Cardiac septum (tissue), 1 donor: ENCODE measurements around the gene BCAS3. TPM values are rescaled to one million over a fixed set of nuclear protein-coding genes. Genes with fewer than 3 reads are reported as not detected.

Experiments
- DNase-seq: peaks from one replicate; pipeline ENCODE4 v3.0.0-alpha.2; 2020; ENCODE audit warnings: low spot score
- intact Hi-C: fragments of 100-400 bp; cut with DNase I; formaldehyde crosslinking; loops from one replicate; pipeline ENCODE4 v1.14.0; 2022
- total RNA-seq: library from RNA; stranded (reverse); fragmentation: NEBNext Ultra II Directional; extraction: Animal tissue kit (Norgen Biotek cat#: 25700); gene quantifications from one replicate; pipeline ENCODE4 v1.2.1, GENCODE V29; 2021
- donor health status: DM: no; HTN: no; CAD: no.

The BCAS3 gene
- total RNA-seq, 1 donor from 2014 or later: 14.8 TPM

DNA sequence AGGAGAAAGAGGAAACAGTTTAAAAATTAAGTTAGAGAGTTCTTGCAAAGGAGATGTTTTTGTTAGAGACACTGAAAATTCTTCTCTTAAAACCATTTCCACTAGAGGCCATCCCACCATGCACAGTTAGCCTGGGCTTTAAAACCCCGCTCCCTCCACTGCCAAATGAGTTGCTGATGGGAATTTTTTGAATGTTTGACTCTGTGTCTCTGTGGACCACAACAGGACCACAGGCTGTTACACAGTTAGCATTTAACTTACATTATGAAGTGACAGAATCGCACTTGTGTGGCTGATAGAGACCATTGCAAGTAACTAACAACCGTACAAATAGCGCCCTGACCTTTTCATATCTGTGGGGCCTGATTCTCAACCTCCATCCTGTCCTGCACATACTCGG is 647.3 kb downstream of the BCAS3 start:
- intact Hi-C loops: no loop called here

DNA sequence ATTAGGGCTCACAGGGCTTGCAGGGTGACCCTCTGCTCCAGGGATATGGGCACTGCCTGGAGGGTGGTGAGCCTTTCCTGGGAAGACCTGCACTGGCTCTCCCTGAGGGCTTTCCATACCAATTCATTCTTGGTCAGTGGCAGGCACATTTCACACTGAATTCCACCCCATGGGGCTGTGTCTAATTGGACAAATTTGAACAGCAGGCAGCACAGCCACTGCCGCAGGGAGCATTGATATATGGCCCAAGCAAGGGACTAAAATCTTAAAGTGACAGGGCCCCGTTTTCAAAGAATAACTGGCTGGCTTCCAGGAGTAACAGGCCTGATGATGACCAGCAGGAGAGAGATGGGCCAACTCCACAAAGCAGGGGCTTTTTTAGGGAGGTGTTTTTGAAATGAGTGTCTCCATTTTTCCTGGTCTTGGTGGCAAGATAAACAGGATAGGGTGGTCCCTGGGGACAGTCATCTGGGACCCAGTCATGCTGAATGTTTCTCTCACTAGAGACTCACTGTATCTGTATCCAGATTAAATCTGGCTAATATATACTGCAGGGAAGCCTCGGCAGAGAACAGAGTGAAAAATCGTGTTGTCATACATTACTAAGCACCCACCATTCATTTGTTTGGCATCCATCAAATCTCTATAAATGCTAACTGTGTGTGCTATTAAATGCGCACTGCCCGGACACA is 647.9 kb downstream of the BCAS3 start:
- DNase-seq: no peak
- intact Hi-C loops: no loop called here

More for the DNA sequence above, 647.3 kb downstream of the BCAS3 start:
- DNase-seq: no peak

DNA sequence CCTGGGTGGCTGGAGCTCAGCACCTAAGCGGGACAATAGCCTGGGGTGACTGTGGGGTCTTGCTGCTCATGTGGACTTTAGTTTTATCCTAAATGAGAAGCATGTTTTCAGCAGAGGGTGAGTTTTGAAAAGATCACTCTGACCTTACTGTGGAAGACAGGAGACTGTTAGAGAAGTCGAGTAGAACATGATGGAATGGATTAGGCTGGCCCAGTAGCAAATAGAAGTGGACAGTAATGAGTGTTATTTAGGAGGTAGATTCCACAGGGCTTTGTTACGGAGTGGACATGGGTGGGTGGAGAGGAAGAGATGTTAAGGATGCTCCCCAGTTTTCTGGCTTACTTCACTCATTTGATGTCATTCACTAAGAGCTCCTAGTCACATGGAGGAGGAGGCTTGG is 648.7 kb downstream of the BCAS3 start:
- intact Hi-C loops: no loop called here
- DNase-seq: no peak

DNA sequence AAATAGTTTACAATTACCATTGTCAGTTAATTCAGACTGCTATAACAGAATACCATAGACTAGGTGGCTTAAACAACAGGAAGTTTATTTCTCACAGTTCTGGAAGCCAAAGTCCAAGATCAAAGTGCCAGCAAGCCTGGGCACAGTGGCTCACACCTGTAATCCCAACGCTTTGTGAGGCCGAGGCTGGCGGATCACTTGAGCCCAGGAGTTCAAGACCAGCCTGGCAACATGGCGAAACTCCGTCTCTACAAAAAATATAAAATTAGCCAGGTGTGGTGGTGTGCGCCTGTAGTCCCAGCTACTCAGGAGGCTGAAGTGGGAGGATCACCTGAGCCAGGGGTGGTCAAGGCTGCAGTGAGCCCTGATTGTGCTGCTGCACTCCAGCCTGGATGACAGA is 650.7 kb downstream of the BCAS3 start:
- DNase-seq: no peak
- intact Hi-C loops: no loop called here

DNA sequence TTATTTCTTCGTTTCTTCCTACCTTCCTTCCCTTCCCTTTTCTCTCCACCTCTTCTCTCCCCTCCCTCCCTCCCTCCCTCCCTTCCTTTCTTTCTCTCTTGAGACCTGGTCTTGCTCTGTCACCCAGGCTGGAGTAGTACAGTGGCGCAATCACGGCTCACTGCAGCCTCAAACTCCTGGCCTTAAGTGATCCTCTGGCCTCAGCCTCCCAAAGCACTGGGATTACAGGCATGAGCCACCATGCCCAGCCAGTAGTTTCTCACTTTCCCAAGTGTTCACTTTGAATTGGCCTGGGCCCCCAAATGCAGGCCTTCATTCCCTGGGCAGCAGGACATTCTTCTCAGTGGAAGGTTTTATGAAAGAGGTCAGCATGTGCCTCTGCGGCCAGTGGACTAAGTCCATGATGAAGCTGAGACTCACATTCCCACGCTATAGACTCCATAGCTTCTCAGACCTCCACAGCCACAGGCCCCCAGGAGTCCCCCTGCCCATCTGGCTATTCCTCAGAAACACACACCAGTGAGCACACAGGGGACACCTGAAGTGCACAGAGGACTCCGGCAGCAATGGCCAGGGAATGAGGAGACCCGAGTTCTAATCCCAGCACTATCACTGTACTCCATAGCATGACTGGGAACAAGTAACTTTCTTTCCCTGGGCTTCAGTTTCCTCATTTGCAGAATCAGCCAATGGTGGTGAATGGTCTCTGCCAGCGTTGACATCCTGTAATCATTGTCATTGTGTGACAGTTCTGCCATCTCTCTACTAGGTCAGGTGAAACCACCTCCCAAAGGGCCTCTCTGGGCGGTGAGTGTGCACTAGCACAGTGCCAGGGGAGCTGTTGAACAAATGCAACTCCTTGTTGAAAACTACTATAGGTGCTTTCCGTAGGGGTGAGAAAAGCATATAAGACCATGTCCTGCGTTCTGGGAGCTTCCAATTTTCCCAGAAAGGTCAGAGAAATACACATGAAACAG is 652.8 kb downstream of the BCAS3 start:
- no peak for DNase-seq
- intact Hi-C loops: no loop called here

DNA sequence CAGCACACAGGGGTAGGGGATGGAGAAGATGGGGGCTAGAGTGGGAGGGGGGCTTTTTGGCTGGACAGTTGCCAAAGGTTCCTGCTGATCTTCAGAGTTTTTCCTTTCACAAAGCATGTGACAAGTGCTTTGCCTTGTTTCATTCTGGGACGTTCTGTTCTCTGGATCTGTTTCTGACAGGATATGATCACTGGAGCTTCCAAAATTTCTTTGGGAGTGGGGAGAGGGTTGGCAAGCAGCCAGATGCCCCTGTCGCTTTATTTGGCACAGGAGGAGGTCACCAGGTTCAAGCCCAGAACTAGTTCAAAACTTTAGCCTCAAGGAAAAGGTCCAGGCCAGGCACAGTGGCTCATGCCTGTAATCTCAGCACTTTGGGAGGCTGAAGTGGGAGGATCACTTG is 653.5 kb downstream of the BCAS3 start:
- no peak for DNase-seq
- intact Hi-C loops: no loop called here

DNA sequence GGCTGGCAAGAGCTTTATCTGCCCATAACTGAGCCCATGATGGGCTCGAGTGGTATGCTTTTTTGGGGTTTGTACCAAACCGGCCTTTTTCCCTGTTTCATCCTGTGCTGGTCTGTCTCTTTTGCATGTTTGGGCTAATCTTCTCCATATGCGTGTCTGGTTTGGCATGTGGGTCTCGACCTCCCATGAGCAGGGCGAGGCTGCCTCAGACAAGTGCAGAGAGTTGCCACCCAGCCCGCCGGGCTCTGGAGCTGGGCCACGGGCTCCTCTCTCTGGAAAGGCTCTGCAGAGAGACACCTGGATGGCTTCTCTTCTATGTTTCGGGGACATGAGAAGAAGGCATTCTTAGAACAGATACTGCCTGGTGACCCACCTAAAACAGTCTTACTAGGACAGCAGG is 654.2 kb downstream of the BCAS3 start:
- intact Hi-C loops: no loop called here
- DNase-seq: no peak

DNA sequence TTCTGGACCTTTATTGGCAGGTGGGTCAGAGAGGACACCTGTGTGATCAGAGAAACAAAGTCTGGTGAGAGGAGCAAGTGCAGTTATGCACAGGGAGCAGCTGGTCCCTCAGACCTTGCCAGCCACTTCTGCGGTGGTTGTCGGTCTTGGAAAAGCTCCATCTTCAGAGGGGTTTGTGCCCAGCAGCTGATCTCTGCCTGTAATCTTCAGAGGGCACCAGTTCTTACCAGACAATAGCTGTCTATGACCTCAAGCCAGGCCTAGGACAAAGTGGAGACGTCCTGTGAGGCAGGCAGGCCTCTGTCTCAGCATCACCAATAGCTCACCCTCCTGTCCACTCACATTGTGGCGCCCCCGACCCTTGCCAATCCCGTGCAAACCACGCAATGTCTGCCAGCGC is 655.5 kb downstream of the BCAS3 start:
- DNase-seq: no peak
- intact Hi-C loops: no loop called here

DNA sequence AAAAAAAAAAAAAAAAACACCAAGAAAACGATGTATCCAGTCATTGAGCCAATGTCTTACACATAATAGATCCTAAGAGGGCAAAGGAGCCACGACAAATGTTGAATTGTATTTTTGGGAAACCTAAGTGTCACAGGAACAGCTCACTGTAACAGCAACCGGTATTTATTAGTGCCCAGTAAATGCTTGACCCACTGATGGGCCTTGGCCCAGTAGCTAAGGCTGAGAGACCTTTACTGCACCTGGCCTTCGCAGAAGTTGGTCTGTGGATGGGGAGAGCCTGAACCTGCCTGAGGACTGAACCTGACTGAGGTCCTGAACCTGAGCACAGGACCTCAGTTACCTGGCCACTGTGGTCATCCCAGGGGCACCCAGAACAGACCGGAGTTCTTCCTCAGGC is 657.0 kb downstream of the BCAS3 start:
- intact Hi-C loops: no loop called here
- DNase-seq: no peak

DNA sequence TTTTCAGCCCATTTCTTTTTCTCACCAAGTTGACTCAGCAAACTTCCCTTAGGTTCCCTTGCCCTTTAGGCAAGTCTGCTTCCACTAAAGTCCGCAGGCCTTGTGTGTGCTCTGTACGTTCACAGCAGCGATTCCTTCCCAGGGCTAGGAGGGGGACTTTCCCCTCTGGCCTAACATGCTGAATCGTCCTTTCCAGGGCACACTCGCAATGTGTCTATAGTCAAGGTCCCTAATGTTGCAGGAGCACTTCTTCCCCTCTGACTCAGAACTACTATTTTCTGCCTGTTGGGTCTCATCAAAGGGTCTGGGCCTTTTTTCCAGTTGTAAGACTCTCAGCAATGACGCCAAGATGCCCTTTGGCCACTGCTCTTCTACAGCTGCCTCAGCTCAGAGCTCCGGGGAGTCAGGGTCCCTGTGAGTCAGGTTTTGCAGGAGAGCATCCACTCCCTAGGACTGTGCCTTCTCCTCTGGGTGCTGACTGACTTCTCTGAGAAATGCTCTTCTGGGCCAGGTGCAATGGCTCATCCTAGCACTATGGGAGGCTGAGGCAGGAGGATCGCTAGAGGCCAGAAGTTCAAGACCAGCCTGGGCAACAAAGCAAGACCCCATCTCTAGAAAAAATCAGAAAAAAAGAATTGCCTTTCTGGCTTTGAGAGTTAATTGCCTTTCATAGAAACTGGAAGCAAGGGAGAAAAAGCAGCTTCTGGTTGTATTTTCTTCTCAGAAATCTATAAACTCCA is 657.6 kb downstream of the BCAS3 start:
- DNase-seq: no peak
- intact Hi-C loops: no loop called here

DNA sequence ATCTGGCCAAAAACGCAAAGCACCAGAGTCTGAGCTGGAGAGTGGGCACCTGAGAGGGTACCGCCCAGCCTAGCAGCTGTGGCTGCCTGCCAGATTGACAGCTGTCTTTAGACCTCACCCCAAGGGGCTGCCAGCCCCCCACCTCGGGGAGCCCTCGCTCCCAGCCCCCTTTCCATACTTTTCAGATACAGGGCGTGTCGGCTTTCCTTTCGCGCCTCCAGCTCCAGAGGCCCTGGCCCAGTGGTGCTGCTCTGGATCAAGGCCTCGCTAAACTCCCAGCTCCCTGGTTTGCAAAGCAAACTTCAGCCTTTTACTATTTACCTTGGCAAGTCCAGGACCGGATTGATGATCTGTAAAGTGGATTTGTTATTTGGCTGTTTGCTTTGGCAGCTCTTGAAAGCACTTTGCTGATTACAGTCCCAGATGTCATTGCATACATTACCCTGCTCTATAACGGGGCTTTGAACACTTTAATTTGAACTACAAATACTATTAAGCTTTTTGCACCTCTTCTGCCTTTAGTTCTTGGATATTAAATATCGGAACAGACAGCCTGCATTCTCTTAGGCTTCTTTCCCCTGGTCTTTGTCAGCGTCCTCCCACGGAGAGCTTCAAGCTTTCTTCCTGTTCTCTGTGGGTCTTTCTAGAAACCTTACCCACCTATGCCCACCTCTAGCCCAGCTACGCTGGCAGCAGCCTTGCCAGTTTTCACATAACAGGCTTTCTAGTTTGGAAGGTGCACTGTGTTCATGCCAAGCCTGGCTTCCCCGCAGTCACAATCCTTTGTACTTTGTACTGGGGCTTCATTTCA is 658.4 kb downstream of the BCAS3 start:
- intact Hi-C loops: no loop called here
- no peak for DNase-seq

DNA sequence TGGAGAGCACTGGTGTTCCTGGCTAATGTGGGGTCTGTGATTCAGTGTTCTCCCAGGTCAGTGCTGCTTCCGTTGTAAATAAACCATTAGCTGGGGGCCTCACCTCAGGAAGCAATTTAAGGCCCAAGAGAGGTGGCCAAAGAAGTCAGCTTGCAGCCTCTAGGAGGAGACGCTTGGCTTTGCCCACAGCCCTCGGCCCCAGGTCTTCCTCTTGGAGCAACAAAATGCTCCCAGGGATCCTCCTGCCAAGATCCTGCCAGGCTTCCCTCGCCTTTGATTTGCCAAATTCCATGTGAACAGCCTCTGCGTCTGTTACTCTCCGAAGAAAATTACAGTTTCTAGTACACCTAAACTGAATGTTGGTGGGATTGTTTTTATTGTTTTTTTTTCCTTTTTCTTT is 659.6 kb downstream of the BCAS3 start:
- no peak for DNase-seq
- intact Hi-C loops: no loop called here

DNA sequence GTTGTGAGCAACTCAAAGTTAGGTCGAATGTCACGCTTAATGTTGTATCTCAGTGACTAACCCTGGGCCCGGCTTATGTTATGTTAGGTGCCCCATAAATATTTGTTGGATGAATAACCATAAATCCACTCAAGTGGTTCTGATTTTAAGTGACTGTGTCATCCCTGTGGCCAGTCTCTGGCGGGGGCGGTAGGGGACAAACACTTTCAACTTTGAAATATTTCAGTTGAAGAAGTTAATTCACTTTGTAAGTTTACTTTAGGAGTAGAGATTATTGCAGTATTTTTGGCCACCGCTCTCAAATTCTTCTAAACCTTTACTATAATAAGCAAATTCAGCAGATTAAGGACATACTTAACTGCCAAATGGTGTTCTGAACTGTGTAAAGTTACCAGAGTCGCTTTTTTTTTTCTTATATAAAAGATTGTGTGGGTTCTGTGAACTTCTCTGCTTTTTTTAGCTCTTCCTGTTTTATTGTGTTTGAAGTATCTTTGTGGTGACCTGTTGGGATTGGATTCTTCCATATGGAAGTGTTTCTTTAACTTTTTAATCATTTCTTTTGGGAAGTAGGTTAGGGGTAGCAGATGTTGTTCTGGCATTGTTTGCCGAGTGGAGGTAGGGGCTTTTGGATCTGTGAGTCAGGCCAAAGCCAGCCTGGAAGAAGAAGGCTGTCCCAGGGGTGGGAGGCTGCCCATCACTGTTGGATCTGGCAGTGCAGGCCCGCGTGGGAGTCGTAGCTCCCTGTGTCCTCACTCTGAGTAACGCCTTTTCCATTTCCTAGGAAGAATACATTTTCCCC is 660.5 kb downstream of the BCAS3 start:
- intact Hi-C loops: no loop called here
- no peak for DNase-seq

DNA sequence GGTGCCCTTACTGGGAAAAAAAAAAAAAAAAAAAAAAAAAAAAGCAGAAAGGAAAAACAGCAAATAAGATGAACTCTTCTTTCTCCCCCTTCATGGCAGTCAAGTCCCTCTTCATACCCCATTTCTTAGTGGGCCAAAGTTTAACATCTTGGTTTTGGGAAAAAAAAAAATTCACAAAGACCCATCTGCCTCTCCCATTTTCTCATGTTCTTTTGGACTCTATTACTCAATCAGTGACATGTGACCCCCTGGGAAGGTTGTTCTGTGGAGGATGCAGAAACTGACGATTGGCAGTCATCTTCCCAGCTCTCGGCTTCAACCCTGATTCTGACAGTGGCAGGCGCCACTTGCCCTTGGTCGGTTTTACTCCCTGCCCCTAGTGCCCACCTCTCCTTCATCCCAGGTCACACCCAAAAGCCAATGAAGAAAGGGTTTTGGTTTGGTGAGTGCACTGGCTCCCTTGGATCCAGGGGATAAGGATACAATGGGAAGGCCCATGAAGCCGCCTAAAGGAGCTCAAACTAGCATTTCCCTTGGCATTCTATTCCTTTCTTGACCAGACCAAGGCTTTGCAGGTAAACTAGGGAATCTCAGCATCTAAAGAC is 661.3 kb downstream of the BCAS3 start:
- intact Hi-C loops: no loop called here
- no peak for DNase-seq

DNA sequence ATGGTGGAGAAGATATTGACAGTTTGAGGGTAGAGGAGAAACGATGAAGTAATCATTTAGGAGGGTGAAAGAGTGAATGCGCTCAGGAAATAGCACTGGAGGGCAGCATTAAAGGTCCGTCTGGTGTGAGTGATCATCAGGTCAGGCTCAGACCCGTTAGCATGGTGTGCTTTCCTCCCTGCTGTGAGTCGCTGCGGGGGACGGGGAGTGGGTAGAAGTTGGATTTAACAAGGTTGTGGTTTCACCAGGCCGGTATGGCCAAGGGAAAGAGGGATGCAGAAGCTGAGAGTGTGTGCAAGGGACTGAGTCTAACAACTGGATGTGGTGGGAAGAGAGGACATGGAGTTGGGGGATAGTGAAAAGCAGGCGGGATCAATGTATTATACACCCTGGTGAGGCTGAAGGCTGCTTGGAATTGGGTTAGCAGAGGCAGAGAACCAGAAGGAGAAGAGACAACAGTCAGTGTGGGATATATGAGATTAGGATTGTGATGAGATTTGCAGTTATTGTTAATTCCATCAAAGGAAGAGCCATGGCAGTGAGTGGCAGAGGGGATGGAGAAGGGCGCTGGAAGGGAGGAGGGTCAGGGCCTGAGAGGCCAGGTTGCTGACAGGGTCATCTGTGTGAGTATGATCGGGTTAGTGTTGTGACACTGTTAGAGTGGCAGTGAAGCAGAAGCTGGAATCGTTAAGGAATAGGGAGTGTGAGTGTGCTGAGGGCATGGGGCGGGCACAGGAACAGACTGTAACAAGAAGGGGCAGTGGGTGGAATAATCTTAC is 663.0 kb downstream of the BCAS3 start:
- no peak for DNase-seq
- intact Hi-C loops: no loop called here

DNA sequence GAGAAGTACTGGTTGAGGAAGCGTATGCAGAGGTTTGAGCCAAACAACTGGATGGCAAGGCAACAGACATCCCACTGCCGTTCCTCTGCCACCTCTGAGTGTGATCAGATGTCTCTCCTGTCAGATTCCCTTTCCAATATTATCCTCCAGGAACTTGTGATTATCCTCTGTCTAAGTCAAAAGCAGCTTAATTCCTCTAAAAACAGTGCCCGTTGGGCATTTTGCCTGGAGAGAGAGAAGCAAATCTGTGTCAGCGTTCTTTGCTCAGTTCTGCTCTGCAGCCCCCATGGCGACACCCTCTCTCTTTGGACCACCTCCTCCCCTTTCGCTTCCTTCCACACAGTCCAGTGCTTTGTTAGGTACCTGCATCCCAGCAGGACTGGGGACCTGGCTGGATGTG is 665.9 kb downstream of the BCAS3 start:
- intact Hi-C loops: no loop called here
- DNase-seq: no peak

DNA sequence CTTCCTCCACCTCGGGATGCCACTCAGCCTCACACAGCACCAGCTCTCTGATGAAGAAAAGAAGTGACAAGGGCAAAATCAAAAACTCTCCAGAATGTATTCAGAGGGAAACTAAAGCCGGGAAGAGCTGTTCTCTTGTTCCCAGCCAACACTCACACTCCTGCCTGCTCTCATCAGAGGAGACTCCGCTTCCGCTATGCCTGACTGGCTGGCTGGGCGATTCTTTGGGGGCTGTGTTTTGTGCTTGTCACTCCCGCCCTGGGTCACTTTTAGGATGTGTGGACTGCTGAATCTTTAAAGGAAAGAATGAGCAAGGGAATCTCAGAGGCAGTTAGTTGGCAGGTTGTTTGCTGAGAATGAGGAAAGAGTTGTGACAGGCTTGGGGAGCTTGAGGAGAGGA is 667.4 kb downstream of the BCAS3 start:
- intact Hi-C loops: no loop called here

More for the DNA sequence above, 667.4 kb downstream of the BCAS3 start:
- DNase-seq: no peak
